Epithelial cell of esophagus (primary cell): ENCODE measurements around the gene FREM3.
"Not testable (repeated sequence)": the region's sequence is repeated elsewhere in the genome, so short reads cannot be mapped to it uniquely, and the experiment has no call there.

Experiments used
- DNase-seq: peaks from one replicate; pipeline ENCODE4 v3.0.0; 2010; ENCODE audit warnings: low read depth
- H3K4me3 ChIP-seq: 2 replicates; pipeline ENCODE4 v1.5.1; 2011; ENCODE audit warnings: mild to moderate bottlenecking, low read length, control low read depth
- CTCF ChIP-seq: IDR thresholded peaks from 2 replicates; pipeline ENCODE4 v1.5.1; 2011; ENCODE audit warnings: low read depth, mild to moderate bottlenecking, low read length, control low read depth, inconsistent platforms; ENCODE audit not compliant: insufficient read depth; ENCODE audit errors: missing control alignments

FREM3 gene

DNA sequence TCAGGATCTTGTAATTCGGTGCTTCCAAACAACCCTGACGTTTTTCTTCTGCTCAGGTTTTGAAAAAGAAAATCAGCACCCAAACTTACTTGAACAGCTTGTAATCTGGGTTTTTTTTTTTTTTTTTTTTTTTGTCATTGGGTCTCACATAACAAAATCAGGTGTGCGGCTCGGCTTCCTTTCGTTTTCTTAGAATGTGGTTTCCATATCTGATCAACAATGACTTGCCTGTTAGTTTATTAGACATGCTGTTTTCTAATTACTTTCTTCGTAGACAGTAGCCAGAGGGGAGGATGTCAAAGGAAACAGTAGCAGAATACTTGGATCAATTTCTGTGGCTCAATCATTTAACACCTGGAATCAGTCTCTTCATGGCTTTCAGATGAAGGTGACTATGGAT is 890 bp upstream of the FREM3 start:
- DNase-seq, result no peak
- no peak for TF ChIP-seq CTCF
- no peak overlapping the region for H3K4me3 ChIP-seq

- no peak overlapping the region for H3K4me3 ChIP-seq
- no peak for DNase-seq
- TF ChIP-seq CTCF, result no peak
Observed at GRCh38 chr4:143700046-143700415, 444 bp downstream of the FREM3 start.

DNA sequence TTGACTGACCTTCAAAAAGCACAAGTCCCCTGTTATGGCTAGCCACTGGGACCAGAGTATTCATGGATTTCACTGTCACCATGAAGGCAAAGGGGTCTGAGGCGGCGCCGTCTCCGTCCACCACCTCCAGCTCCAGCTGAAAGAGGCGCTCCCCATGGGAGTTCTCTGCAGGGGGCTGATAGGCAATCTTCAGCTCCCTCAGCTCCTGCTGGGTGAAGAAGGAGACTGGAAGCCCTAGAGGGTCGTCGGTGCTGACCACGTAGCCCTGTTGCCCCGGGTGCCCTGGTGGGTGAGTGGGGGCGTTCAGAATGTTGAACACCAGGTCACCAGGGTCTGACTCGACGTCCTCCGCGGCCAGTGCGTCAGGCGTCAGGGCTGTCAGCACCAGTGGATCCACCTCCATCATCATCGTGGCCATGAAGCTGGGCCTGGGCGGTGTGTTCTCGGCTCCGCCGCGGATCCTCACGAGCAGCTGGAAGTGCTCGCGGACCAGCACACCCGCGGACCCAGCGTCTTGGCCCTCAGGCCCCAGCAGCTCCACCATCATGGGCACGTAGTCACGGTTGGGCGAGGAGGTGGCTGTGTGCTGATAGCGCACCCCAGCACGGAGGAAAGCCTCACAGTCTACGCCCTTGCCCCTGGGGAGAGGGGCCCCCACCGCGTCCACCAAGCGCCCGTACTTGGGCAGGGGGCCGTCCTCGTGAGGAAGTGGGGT is 987 bp downstream of the FREM3 start:
- no peak overlapping the region for H3K4me3 ChIP-seq
- TF ChIP-seq CTCF, result no peak
- DNase-seq, result no peak

DNA sequence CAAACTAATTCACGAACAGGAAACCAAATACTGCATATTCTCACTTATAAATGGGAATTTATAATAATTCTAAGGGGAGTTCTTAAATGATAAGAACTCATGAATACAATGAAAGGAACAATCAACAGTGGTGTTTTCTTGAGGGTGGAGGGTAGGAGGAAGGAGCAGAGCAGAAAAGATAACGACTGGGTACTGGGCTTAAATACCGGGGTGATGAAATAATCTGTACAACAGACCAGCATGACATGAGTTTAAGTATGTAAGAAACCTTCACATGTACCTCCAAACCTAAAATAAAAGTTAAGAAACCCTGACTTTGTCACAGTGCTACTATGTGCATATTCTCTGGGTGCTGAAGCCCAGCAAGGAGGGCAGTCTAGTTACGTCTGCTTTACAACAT is 6.6 kb downstream of the FREM3 start:
- no peak overlapping the region for H3K4me3 ChIP-seq
- no peak for DNase-seq
- no peak for TF ChIP-seq CTCF

DNA sequence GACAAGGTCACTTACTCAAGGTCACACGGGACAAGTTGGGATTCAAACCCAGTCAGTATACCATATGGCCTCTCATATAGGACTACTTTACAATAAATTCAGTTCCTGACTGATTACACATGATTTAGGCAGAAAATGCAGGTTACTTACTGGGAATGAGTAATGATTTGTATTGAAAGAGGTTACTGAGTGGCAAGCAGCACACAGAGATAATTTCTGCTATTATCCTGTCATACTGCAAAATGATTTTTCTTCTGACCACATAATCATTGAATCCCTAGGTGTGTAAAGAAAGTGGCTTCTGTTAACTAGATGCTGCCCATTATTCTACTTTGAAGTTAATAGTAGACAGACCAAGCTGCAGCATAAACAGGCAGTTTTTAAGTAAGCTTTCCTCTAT is 8.2 kb downstream of the FREM3 start:
- DNase-seq, result no peak
- TF ChIP-seq CTCF, result no peak
- H3K4me3 ChIP-seq, result no peak overlapping the region

GRCh38 chr4:143679434-143679833 is 21.0 kb downstream of the FREM3 start:
- TF ChIP-seq CTCF, result no peak

DNA sequence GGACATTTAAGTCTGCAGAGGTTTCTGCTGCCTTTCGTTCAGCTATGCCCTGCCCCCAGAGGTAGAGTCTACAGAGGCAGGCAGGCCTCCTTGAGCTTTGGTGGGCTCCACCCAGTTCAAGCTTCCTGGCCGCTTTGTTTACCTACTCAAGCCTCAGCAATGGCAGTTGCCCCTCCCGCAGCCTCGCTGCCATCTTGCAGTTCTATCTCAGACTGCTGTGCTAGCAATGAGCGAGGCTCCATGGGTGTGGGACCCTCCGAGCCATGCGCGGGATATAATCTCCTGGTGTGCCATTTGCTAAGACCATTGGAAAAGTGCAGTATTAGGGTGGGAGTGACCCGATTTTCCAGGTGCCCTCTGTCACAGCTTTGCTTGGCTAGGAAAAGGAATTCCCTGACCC is 26.8 kb downstream of the FREM3 start:
- DNase-seq, H3K4me3 ChIP-seq: not testable (repeated sequence)

More at GRCh38 chr4:143679434-143679833, 21.0 kb downstream of the FREM3 start:
- no peak for DNase-seq
- no peak overlapping the region for H3K4me3 ChIP-seq
